Activated T-cell treated with anti-CD3 and anti-CD28 coated beads, Interleukin-2, amount 50 U/mL, for 72 hours (primary cell): ENCODE measurements around the gene SLC8A2. TPM values are rescaled to one million over a fixed set of nuclear protein-coding genes. Genes with fewer than 3 reads are reported as not detected.

Experiments
- ATAC-seq, 2 donors: fragments of 150-1000 bp; cut with Tn5 transposase; replicated peaks in 1 of 2; 2 replicates each; pipeline ENCODE4 v1.10.0; 2021; ENCODE audit warnings: moderate library complexity in 2 of 2, mild to moderate bottlenecking in 1 of 2
- DNase-seq, 2 donors: peaks; one replicate each; pipeline ENCODE4 v3.0.0; 2021 to 2022; ENCODE audit warnings: mixed read lengths in 1 of 2
- H3K27ac Mint-ChIP-seq: one replicate; pipeline ENCODE4 v1.8.0; 2022; ENCODE audit warnings: mild to moderate bottlenecking, moderate library complexity, mixed read lengths
- H3K27me3 Mint-ChIP-seq: one replicate; pipeline ENCODE4 v1.8.0; 2022; ENCODE audit warnings: low read depth, mixed read lengths
- H3K36me3 Mint-ChIP-seq, 2 donors: one replicate each; pipeline ENCODE4 v1.8.0; 2022; ENCODE audit warnings: mixed read lengths in 2 of 2, mild to moderate bottlenecking in 1 of 2; ENCODE audit not compliant: insufficient read depth in 2 of 2
- H3K4me1 Mint-ChIP-seq: one replicate; pipeline ENCODE4 v1.8.0; 2022; ENCODE audit warnings: low read depth, mixed read lengths
- H3K4me3 Mint-ChIP-seq, 2 donors: one replicate each; pipeline ENCODE4 v1.8.0; 2022; ENCODE audit warnings: mild to moderate bottlenecking in 2 of 2, mixed read lengths in 2 of 2, moderate library complexity in 2 of 2
- H3K9me3 Mint-ChIP-seq, 2 donors: one replicate each; pipeline ENCODE4 v1.8.0; 2022; ENCODE audit warnings: mixed read lengths in 2 of 2
- total RNA-seq, 2 donors: library from RNA; stranded (reverse); gene quantifications; one replicate each; pipeline ENCODE4 v1.2.3, GENCODE V29; 2022

SLC8A2 gene
- total RNA-seq, 2 donors from 2014 or later = 0.17 to 0.97 TPM

DNA sequence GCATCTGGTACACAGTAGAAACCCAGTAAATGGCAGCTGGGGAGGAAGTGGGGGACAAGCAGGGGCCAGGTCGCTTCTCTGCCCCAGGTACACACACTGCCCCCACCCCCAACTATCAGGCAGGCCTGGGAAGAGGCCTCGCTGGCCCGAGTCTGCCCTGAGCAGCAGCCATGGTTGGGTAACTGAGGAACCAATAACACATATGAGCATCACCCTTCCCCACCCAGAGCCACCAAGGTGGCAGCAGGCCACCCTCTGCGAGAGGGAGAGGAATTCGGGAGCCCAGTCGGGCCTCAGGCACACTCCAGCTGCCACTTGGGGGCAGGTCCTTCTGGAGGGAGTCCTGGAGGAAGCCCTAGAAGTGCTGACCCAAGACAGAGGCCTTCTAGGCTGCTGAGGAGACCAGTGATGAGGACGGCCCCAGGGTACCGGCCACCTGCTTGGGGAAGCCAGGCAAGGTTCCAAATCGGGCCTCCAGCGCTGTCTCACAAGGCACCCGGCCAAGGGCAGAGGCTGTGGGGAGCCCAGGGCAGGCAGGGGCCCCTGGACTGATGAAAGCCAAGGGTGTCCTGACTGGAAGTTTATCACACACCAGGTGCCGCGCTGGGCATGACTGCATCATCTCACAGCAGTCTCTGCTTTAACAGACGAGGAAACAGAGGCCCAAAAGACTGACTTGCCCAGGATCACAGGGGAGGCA lies 26.3 kb upstream of the SLC8A2 start:
- Mint-ChIP-seq H3K27ac (no peak overlapping the region), H3K27me3 (no peaks in the 10 kb centered on the region), H3K4me3 (no peak overlapping the region), H3K36me3 (peaks cover 0 to 3% of the 10 kb centered on the region in 2 donors), H3K4me1 (peaks cover 3% of the 10 kb centered on the region), H3K9me3 (no peaks in the 10 kb centered on the region)
- ATAC-seq (no peak), DNase-seq (no peak)

DNA sequence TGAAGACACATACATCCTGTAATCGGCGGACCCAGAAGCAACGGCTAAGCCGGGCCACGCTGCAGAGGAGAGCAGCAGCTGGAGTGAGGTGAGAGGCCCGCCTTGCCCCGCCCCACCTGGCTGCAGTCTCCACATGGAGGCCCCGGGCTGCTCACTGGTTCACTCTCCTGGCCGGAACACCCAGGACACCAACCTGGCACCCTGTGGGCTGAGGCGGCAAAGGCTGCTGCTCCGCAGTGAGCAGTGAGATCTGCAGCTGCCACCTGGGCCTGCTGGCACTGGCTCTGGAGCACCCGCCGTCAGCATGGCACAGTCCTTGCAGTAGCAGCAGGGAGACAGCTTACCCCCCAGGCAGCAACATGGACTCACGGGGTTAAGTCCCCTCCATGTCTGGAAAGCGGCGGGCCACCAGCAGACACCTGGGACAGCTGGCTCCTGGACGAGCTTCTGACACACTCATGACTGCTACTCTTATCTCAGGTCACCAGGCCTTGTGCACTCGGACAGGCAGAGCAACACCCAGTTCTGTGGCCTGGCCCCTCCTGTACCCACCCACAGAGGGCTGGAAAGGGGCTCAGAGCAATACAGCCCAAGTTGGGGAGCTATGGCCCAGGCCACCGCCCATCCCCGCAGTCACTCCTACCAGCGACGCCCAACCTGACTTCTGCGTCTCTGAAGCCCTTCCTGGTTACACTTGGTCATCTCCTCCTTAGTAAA lies 25.5 kb upstream of the SLC8A2 start:
- Mint-ChIP-seq H3K9me3 (no peaks in the 10 kb centered on the region), H3K36me3 (no peaks in the 10 kb centered on the region), H3K4me3 (no peak overlapping the region), H3K27me3 (no peaks in the 10 kb centered on the region), H3K4me1 (peaks cover 3% of the 10 kb centered on the region), H3K27ac (no peak overlapping the region)
- no peak for ATAC-seq
- DNase-seq = no peak

DNA sequence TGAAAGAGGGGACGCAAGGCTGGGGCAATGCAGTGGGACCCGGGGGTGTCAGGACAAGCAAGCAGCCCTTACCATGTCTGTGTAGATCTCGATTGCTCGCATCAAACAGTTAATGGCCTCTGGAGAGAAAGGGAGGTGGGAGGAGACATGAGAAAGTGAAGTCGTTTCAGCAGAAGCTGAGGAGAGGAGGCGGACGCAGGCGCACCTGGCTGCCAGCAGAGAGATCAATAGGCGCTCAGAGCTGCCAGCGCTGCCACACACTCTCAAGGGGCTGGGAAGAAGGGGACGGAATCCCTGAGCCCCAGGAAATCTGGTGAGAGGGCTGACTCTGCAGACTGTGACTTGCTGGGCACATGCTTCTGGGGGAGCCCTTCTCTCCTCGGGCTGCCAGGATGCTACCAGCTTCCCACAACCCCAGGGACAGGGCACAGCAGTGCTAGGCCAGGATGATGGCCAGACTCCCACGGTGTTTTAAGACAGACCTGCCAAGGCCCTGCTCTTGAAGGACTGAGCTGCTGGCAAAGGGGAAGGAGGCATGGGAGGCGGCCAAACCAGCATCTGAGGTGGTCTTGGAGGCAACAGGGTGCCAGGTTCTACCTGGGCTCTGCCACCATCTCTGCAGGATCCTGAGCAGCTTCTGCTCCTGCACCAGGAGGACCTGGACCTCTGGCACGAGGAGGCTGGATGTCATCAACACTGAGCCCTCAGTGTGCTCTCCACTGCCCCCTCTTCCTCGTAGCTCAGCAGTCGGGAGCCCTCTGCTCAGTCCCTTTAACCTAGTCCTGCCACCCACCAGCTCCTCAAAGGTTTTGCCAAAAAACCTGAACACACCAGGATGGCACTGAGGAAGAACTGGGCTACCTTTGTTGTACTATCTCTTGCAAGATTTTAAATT lies 24.0 kb upstream of the SLC8A2 start:
- DNase-seq (no peak), ATAC-seq (no peak)
- peaks cover 3% of the 10 kb centered on the region for H3K4me1 Mint-ChIP-seq
- H3K27me3 Mint-ChIP-seq = no peaks in the 10 kb centered on the region
- no peaks in the 10 kb centered on the region for H3K9me3 Mint-ChIP-seq
- H3K27ac Mint-ChIP-seq = no peak overlapping the region
- H3K36me3 Mint-ChIP-seq = no peaks in the 10 kb centered on the region
- H3K4me3 Mint-ChIP-seq = no peak overlapping the region

DNA sequence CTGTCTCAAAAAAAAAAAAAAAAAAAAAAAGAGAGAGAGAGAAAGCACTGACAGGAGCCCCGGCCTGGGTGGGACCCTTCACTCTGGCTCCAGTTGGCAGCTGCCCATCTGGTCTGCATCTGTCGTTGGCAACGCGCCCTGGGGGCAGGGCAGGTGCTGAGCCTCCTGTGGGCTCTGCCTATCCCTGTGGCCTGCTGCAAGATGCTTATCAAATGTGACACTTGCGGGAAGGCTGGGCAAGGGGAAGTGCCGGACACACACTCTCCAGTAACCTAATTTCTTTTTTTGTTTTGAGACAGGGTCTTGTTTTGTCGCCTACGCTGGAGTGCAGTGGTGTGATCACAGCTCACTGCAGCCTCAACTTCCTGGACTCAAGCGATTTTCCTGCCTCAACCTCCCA lies 23.0 kb upstream of the SLC8A2 start:
- H3K36me3 Mint-ChIP-seq = peaks cover 0 to 2% of the 10 kb centered on the region in 2 donors
- no peak overlapping the region for H3K27ac Mint-ChIP-seq
- no peak for DNase-seq
- H3K4me1 Mint-ChIP-seq = peaks cover 3% of the 10 kb centered on the region
- ATAC-seq = no peak
- H3K9me3 Mint-ChIP-seq = no peaks in the 10 kb centered on the region
- H3K4me3 Mint-ChIP-seq = no peak overlapping the region
- no peaks in the 10 kb centered on the region for H3K27me3 Mint-ChIP-seq

DNA sequence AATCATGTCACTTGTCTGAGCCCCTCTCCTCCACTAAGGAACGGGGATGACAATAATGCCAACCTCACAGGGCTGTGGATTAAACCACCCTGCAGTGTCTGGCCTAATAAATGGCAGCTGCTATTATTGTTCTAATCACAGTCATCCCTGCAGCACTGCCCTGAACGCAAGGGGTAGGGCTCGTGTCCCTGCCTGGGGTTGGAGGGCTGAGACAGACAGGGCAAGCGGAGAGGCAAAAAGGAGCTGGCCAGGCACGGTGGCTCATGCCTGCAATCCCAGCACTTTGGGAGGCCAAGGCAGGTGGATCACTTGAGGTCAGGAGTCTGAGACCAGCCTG lies 22.5 kb upstream of the SLC8A2 start:
- no peak overlapping the region for H3K4me3 Mint-ChIP-seq

DNA sequence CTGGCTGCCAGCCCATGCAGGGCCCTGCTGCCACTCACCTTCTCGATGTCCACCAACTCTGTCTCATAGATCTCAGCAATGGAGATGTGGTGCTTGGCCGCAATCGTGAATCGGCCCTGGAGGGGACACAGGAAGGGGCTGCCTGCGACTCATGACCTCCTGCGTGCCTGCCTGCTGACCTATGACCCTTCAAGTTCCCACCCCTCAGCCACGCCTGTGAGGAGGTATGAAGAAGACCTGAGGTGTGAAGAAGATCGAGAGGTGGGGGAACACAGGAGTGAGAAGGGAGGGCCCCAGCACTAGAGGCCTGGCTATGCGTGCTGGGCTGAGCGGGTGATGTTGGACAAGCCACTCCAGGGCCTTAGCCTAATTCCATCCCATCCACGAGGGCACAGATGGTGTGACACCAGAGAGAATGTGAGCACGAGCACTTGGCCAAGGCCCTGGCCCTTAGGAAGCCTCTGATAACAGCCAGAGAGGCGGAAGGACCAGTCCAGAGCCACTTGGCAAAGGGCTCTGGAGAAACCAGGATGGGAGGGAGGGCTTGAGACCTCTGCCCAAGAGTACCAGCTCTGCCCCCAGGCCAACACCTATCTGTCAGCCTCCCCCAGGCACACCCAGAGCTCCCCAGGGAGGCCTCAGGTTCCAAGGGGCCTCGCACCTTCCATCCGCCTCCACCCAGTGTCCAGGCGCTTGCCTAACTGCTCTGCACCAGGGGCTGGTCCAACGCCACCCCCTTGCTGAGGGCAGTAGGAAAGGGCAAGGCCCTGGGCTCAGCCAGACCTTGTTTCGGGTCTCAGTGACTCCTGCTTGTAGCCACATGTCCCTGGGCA lies 21.9 kb upstream of the SLC8A2 start:
- Mint-ChIP-seq H3K27me3 (no peaks in the 10 kb centered on the region), H3K27ac (no peak overlapping the region)

More for the DNA sequence above, 22.5 kb upstream of the SLC8A2 start:
- Mint-ChIP-seq H3K27me3 (no peaks in the 10 kb centered on the region), H3K36me3 (peaks cover 0 to 2% of the 10 kb centered on the region in 2 donors), H3K9me3 (no peaks in the 10 kb centered on the region), H3K27ac (no peak overlapping the region), H3K4me1 (peaks cover under 1% of the 10 kb centered on the region)
- ATAC-seq (no peak), DNase-seq (no peak)

DNA sequence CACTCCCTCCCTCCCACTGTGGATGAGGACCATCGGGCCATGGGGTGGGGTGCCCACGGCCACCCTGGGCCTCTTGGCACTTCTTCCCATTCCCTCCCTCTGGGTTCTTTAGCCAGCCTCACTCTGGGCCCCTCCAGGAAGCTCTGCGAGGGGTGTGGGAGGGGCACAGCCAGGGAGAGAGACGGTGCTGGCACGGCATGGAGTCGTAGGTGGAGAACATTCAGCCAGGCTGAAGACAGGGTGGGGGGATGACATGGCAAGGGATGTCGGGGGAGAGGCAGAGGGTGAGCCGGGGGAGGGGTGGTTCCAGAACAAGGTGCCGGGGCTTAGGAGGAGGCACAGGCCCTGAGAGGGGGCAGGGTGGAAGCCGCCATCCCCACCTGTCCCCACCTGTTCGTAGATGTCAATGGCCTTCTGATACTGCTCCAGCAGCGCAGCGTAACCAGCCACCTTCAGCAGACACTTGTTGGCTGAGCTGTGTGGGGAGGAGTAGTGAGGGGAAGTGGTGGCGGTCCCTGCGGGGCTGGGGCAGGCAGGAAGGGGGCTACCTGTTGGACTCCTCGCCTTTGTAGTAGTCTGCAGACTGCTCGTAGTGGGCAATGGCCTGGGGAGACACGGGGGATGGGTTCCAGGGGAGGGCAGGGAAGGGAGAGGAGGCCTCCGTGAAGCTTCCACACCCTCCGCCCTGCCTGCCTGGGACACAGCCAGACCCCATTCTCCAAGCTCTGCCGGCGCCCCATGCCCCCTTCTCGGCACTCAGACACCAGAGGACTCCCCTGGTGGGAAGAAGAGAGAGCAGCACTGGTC lies 21.1 kb upstream of the SLC8A2 start:
- ATAC-seq = no peak
- H3K4me3 Mint-ChIP-seq = no peak overlapping the region
- no peaks in the 10 kb centered on the region for H3K27me3 Mint-ChIP-seq
- H3K36me3 Mint-ChIP-seq = peaks cover 0 to 2% of the 10 kb centered on the region in 2 donors
- DNase-seq = no peak
- H3K27ac Mint-ChIP-seq = no peak overlapping the region
- H3K4me1 Mint-ChIP-seq = no peaks in the 10 kb centered on the region
- no peaks in the 10 kb centered on the region for H3K9me3 Mint-ChIP-seq

More for the DNA sequence above, 21.9 kb upstream of the SLC8A2 start:
- Mint-ChIP-seq H3K4me3 (no peak overlapping the region), H3K36me3 (peaks cover 0 to 2% of the 10 kb centered on the region in 2 donors), H3K9me3 (no peaks in the 10 kb centered on the region), H3K4me1 (no peaks in the 10 kb centered on the region)
- ATAC-seq = no peak
- no peak for DNase-seq

DNA sequence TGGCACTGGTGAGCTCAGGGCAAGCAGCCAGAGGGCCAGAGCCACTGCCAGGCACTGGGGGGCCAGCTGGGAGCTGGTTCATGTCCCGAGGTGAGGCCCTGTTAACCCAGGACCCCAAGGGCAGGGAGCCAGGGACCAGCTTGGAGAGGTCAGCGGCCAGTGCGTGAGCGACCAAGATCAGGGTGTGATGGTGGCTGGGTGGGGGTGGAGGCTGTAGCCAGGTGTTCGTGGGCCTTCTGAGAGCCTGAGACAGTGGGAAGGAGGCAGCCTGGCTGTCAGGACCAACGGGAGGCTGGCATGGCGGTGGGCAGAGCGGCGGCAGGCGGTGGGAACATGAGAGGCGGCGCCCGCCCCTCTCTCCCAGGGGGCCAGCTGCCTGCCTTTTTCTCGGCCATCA lies 20.4 kb upstream of the SLC8A2 start:
- peaks cover 0 to 2% of the 10 kb centered on the region in 2 donors for H3K36me3 Mint-ChIP-seq
- peak overlapping the region; percentile 33 for H3K27ac Mint-ChIP-seq
- DNase-seq = no peak
- H3K9me3 Mint-ChIP-seq = no peaks in the 10 kb centered on the region
- no peaks in the 10 kb centered on the region for H3K27me3 Mint-ChIP-seq
- ATAC-seq = no peak
- peaks cover 6% of the 10 kb centered on the region for H3K4me1 Mint-ChIP-seq
- H3K4me3 Mint-ChIP-seq = no peak overlapping the region

DNA sequence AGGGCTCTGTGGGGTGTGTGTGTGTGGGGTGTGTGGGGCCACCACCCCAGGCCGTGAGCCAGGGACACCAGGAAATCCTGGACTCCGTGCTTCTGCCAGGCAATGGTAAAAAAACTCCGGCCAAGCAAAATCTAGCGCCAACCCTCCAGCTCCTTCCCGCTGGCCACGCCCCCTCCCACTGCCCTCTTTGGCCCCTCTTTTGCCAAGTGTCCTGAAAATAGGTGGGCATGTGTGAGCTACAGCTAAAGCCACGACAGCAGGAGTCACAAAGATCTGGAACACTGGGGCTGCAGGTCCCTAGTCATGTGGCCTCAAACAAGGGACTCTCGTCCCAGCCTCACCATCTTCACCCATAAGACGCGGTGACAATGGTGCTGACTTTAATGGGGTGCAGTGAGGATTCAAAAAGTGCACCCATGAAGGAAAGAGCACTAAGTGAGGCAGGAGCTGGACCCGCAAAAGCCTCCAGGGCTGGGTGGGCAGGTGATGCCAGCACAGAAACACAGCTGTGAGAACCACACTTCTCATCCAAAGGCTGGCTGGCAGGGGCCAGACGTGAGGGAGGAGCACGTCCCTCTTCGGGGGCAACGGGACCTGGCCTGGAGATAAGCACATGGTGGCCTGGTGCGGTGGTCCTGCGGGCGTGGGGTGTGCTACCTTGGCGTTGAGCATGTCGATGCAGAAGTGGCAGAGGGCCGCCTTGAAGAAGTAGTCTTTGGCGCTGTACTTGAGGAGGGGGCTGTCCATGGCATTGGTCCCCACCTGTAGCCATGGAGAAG lies 19.9 kb upstream of the SLC8A2 start:
- ATAC-seq (no peak), DNase-seq (no peak)
- H3K4me1 Mint-ChIP-seq = peaks cover 12% of the 10 kb centered on the region
- no peaks in the 10 kb centered on the region for H3K9me3 Mint-ChIP-seq
- no peaks in the 10 kb centered on the region for H3K27me3 Mint-ChIP-seq
- no peak overlapping the region for H3K4me3 Mint-ChIP-seq
- peak overlapping the region; percentile 33 for H3K27ac Mint-ChIP-seq
- H3K36me3 Mint-ChIP-seq = peaks cover 0 to 2% of the 10 kb centered on the region in 2 donors

DNA sequence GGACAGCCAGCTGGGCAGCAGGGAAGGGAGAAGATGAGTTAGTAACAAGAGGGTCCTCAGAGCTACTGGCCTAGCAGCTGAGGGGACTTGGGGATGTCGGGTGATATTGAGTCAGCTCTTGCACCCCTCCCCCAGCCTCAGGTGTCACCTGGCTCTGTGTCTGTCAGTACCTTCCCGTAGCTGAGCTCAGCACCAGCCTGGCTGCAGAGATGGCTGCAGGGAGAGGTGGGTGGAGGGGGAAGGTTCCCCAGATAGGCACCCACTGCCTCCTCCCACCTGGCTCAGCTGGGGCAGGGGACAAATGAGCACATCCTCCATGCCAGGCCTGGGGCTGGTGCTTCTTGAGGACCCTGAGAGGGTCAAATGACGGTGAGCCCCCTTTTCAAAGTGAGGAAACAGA lies 19.2 kb upstream of the SLC8A2 start:
- H3K36me3 Mint-ChIP-seq = peaks cover 0 to 2% of the 10 kb centered on the region in 2 donors
- H3K9me3 Mint-ChIP-seq = no peaks in the 10 kb centered on the region
- no peak overlapping the region for H3K27ac Mint-ChIP-seq
- ATAC-seq (no peak), DNase-seq (no peak)
- no peaks in the 10 kb centered on the region for H3K27me3 Mint-ChIP-seq
- H3K4me3 Mint-ChIP-seq = no peak overlapping the region
- H3K4me1 Mint-ChIP-seq = peaks cover 19% of the 10 kb centered on the region

DNA sequence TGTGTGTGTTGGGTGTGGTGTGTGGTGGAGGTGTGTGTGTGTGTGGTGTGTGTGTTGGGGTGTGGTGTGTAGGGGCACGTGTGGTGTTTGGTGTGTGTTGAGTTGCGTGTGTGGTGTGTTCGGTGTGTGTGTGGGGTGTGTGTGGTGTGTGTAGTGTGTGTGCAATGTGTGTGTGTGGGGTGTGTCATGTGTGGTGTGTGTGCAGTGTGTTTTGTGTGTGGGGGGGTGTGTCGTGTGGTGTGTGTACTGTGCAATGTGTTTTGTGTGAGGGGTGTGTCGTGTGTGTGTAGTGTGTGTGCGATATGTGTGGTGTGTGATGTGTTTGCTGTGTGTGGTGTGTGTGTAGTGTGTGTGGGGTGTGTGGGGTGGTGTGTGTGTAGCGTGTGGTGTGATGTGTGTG lies 18.3 kb upstream of the SLC8A2 start:
- H3K27ac Mint-ChIP-seq = no peak overlapping the region
- ATAC-seq = no peak
- no peak for DNase-seq
- H3K36me3 Mint-ChIP-seq = peaks cover under 1 to 5% of the 10 kb centered on the region in 2 donors
- H3K9me3 Mint-ChIP-seq = no peaks in the 10 kb centered on the region
- no peak overlapping the region for H3K4me3 Mint-ChIP-seq
- no peaks in the 10 kb centered on the region for H3K27me3 Mint-ChIP-seq
- peaks cover 27% of the 10 kb centered on the region for H3K4me1 Mint-ChIP-seq
